Dermis microvascular lymphatic vessel endothelial cell (primary cell): Measurements from ENCODE around the gene ZPR1. TPM values are rescaled to one million over a fixed set of nuclear protein-coding genes. Genes with fewer than 3 reads are reported as not detected.
"Not testable (repeated sequence)": the region's sequence is repeated elsewhere in the genome, so short reads cannot be mapped to it uniquely, and the experiment has no call there.

ENCODE experiments used
- DNase-seq, 2 donors: peaks; one replicate each; pipeline versions ENCODE4 v3.0.0 to v3.0.0-alpha.2; 2010; ENCODE audit warnings: low read depth in 2 of 2
- total RNA-seq: library from RNA; depleted of rRNA; stranded (reverse); fragments of >200 nt; gene quantifications from 2 replicates; pipeline ENCODE4 v1.2.1, GENCODE V29; 2014

Gene ZPR1
- total RNA-seq, 1 donor from 2014 or later: 19.0 TPM

- no peak for DNase-seq
These were observed 37.6 kb upstream of the ZPR1 start for GRCh38 chr11:116825434-116825833.

GRCh38 chr11:116823031-116823843 is 35.4 kb upstream of the ZPR1 start, which contains the start of gene APOA4:
Gene APOA4, minus strand, starts transcription at chr11:116823304. Its CDS starts 113 bp downstream, at chr11:116823191.
- no peak for DNase-seq

- no peak for DNase-seq
These were observed 34.8 kb upstream of the ZPR1 start for GRCh38 chr11:116822575-116822974.

GRCh38 chr11:116821050-116821918 is 33.5 kb upstream of the ZPR1 start:
- no peak for DNase-seq

- DNase-seq: no peak
These were observed 31.2 kb upstream of the ZPR1 start for GRCh38 chr11:116819049-116819448.

GRCh38 chr11:116814502-116814901 is 26.7 kb upstream of the ZPR1 start:
- no peak for DNase-seq

- DNase-seq: no peak
These were observed 26.1 kb upstream of the ZPR1 start for GRCh38 chr11:116813781-116814471.

- no peak for DNase-seq
These were observed 25.3 kb upstream of the ZPR1 start for GRCh38 chr11:116813170-116813569.

- no peak for DNase-seq
These were observed 24.3 kb upstream of the ZPR1 start for GRCh38 chr11:116812109-116812508.

- no peak for DNase-seq
These were observed 23.4 kb upstream of the ZPR1 start for GRCh38 chr11:116811194-116811593.

GRCh38 chr11:116808262-116809175 is 20.7 kb upstream of the ZPR1 start:
- no peak for DNase-seq

GRCh38 chr11:116807601-116808261 is 19.9 kb upstream of the ZPR1 start:
- DNase-seq: no peak

GRCh38 chr11:116804001-116804400 is 16.2 kb upstream of the ZPR1 start:
- DNase-seq: no peak

- DNase-seq: not testable (repeated sequence)
These were observed 13.8 kb upstream of the ZPR1 start for GRCh38 chr11:116801662-116802061.

GRCh38 chr11:116800610-116801009 is 12.8 kb upstream of the ZPR1 start:
- DNase-seq: no peak

GRCh38 chr11:116798368-116798767 is 10.5 kb upstream of the ZPR1 start:
- no peak for DNase-seq

- no peak for DNase-seq
These were observed 10.0 kb upstream of the ZPR1 start for GRCh38 chr11:116797816-116798215.

- DNase-seq: no peak
These were observed 8.7 kb upstream of the ZPR1 start for GRCh38 chr11:116796548-116796947.

- no peak for DNase-seq
These were observed 7.0 kb upstream of the ZPR1 start for GRCh38 chr11:116794851-116795250.

- no peak for DNase-seq
These were observed 5.9 kb upstream of the ZPR1 start for GRCh38 chr11:116793772-116794097.
